Fibroblast of villous mesenchyme (primary cell): ENCODE data around the gene GPR152. TPM values are rescaled to one million over a fixed set of nuclear protein-coding genes. Genes with fewer than 3 reads are reported as not detected.
"Not testable (repeated sequence)": the region's sequence is repeated elsewhere in the genome, so short reads cannot be mapped to it uniquely, and the experiment has no call there.

Experiments used
- DNase-seq: peaks from one replicate; pipeline ENCODE4 v3.0.0-alpha.2; 2010; ENCODE audit warnings: low read depth
- H3K4me3 ChIP-seq: 2 replicates; pipeline ENCODE4 v1.5.1; 2011; ENCODE audit warnings: low read depth, mild to moderate bottlenecking, low read length
- small RNA-seq: library from RNA; depleted of rRNA; stranded (forward); fragments of <200 nt; gene quantifications from one replicate; pipeline ENCODE3, GENCODE V24; 2012
- total RNA-seq: library from RNA; depleted of rRNA; stranded (reverse); fragments of >200 nt; gene quantifications from 2 replicates; pipeline ENCODE4 v1.2.3, GENCODE V29; 2012
- TF ChIP-seq, protein P1 (sequence below): IDR thresholded peaks from 2 replicates; pipeline ENCODE4 v1.5.1; 2012; ENCODE audit warnings: low read depth, mild to moderate bottlenecking, low read length; ENCODE audit not compliant: insufficient read depth

The GPR152 gene
- total RNA-seq, 1 donor, result not detected

- TF ChIP-seq, protein P1, sequence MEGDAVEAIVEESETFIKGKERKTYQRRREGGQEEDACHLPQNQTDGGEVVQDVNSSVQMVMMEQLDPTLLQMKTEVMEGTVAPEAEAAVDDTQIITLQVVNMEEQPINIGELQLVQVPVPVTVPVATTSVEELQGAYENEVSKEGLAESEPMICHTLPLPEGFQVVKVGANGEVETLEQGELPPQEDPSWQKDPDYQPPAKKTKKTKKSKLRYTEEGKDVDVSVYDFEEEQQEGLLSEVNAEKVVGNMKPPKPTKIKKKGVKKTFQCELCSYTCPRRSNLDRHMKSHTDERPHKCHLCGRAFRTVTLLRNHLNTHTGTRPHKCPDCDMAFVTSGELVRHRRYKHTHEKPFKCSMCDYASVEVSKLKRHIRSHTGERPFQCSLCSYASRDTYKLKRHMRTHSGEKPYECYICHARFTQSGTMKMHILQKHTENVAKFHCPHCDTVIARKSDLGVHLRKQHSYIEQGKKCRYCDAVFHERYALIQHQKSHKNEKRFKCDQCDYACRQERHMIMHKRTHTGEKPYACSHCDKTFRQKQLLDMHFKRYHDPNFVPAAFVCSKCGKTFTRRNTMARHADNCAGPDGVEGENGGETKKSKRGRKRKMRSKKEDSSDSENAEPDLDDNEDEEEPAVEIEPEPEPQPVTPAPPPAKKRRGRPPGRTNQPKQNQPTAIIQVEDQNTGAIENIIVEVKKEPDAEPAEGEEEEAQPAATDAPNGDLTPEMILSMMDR, result no peak
- H3K4me3 ChIP-seq, result no peak overlapping the region
- DNase-seq, result no peak
Measured at GRCh38 chr11:67404515-67405195, 47.9 kb downstream of the GPR152 start.

DNA sequence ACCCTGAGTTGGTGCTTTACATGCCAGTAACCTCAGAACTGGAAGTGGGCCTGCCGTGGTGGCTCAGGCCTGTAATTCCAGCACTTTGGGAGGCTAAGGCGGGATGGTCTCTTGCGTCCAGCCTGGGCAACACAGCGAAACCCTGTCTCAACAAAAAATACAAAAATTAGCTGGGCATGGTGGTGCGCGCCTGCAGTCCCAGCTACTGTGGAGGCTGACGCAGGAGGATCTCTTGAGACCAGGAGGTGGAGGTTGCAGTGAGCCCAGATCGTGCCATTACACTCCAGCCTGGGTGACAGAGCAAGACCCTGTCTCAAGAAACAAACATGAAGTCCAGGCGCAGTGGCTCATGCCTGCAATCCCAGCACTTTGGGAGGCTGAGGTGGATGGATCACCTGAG is 49.4 kb downstream of the GPR152 start:
- H3K4me3 ChIP-seq, DNase-seq: not testable (repeated sequence)

- not testable (repeated sequence) for DNase-seq
Measured at GRCh38 chr11:67402192-67402839, 50.2 kb downstream of the GPR152 start.

DNA sequence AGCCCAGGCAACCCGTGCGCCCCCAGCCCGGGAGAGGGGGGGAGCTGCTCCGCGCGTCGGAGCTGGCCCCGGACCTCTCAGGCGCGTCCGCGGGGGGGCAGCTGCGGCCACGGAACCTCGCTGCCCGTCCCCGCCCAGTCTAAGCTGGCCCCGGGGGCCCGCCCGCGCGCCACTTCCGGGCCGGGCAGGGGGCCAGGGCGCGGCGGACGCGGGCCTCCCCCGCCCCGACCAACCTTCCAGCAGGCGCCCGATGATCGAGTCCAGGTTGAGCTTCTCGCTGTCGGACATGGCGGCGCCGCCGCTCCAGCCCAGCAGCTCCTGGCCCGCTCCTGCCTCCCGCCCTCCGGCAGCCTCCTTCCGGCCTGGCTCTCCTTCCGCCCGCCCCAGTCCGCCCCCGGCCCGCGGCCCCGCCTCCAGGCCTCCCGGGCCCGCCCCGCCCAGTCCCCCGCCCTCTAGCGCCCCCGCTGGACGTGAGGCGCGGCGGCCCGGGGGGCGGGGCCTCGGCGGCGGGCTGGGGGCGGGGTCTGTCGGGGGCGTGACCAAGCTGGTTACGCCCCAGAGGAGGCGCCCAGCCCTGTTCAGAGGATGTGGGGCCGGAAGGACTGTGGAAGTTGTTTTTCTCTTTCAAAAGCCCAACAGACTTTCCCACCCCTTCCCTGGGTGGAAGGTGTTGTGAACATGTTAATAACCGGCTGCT is 50.9 kb downstream of the GPR152 start, which contains the start of gene PPP1CA:
TSS of gene PPP1CA (minus strand) at position 364 of the 697 bp plus-strand sequence. CDS start at position 288, 76 bp downstream.
- peak; percentile 90 for DNase-seq
- H3K4me3 ChIP-seq, result peak within 1 kb of the TSS; percentile 90
- TF ChIP-seq, protein P1, result peak; percentile 16

More at GRCh38 chr11:67402192-67402839, 50.2 kb downstream of the GPR152 start:
- H3K4me3 ChIP-seq, result peak overlapping the region; percentile 52

Small RNA genes lying within 50 kb of the gene (small RNA-seq; reads per million reads assigned to genes)
- not detected for gene MIR6752

Other genes with a start within 250 kb of the GPR152 start
- 24.5 and 33.2 TPM in 2 replicates for gene GRK2, start 186.3 kb downstream of the GPR152 start, total RNA-seq
- 29.6 and 29.8 TPM in 2 replicates for gene ANKRD13D, start 163.4 kb downstream of the GPR152 start, total RNA-seq
- gene SSH3, start 149.2 kb downstream of the GPR152 start, total RNA-seq, result 16.1 and 21.2 TPM in 2 replicates
- gene POLD4, start 99.2 kb downstream of the GPR152 start, total RNA-seq, result 43.2 and 68.9 TPM in 2 replicates
- gene CLCF1, start 79.1 kb downstream of the GPR152 start, total RNA-seq, result 3.5 and 4.7 TPM in 2 replicates
- gene RAD9A, start 60.7 kb downstream of the GPR152 start, total RNA-seq, result 4.3 and 6.4 TPM in 2 replicates
- 172 and 202 TPM in 2 replicates for gene PPP1CA, start 50.9 kb downstream of the GPR152 start, total RNA-seq
- not detected in 2 replicates for gene TBC1D10C, start 48.6 kb downstream of the GPR152 start, total RNA-seq
- not detected in 2 replicates for gene CARNS1, start 37.1 kb downstream of the GPR152 start, total RNA-seq
- 42.3 and 47.0 TPM in 2 replicates for gene RPS6KB2, start 24.2 kb downstream of the GPR152 start, total RNA-seq
- gene PTPRCAP, start 15.0 kb downstream of the GPR152 start, total RNA-seq, result 0.32 TPM in 1 of 2 replicates, not detected in the other
- gene CORO1B, start 9.3 kb downstream of the GPR152 start, total RNA-seq, result 85.5 and 102 TPM in 2 replicates
- gene CABP4, start 2.6 kb upstream of the GPR152 start, total RNA-seq, result not detected in 2 replicates
- 18.4 and 18.6 TPM in 2 replicates for gene TMEM134, start 16.5 kb upstream of the GPR152 start, total RNA-seq
- gene AIP, start 30.3 kb upstream of the GPR152 start, total RNA-seq, result 42.7 and 55.1 TPM in 2 replicates
- gene PITPNM1, start 52.6 kb upstream of the GPR152 start, total RNA-seq, result 21.9 and 22.9 TPM in 2 replicates
- 13.5 and 16.8 TPM in 2 replicates for gene CDK2AP2, start 55.4 kb upstream of the GPR152 start, total RNA-seq
- gene CABP2, start 70.7 kb upstream of the GPR152 start, total RNA-seq, result not detected in 2 replicates
- 495 and 721 TPM in 2 replicates for gene GSTP1, start 131.1 kb upstream of the GPR152 start, total RNA-seq
- gene NDUFV1, start 154.2 kb upstream of the GPR152 start, total RNA-seq, result 140 and 178 TPM in 2 replicates
- 4.7 and 5.8 TPM in 2 replicates for gene NUDT8, start 177.2 kb upstream of the GPR152 start, total RNA-seq
- gene TBX10, start 187.0 kb upstream of the GPR152 start, total RNA-seq, result not detected in 2 replicates
- not detected in 2 replicates for gene ACY3, start 198.0 kb upstream of the GPR152 start, total RNA-seq
- gene ALDH3B2, start 221.9 kb upstream of the GPR152 start, total RNA-seq, result not detected in 2 replicates